ENCODE data around the gene NR0B2. TPM values are rescaled to one million over a fixed set of nuclear protein-coding genes. Genes with fewer than 3 reads are reported as not detected.

NR0B2 gene
- total and polyA plus RNA-seq, 10 of the 15 experiments (the other 5 are each of a cell fraction or from before 2014, with no cell fraction given): not detected

DNA sequence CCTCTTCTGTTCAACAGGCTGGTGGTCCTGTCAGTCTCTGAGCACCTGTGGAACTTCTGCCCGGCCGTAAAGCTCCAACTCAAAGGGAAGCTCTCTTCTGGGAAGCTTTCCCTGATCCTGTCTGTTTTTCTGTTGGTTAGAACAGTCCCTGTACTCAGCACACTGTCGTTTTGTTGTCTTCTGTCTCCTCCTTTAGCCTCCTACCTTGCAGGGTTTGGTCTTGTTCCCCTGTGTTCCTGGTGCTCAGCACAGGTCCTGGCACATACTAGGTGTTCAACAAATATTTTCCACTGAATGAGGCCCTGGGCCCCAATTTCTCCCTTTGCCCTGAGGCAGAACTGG lies 46.8 kb upstream of the NR0B2 start (continued):
- TF ChIP-seq BCL3 (IDR thresholded peaks at IDR 0.05; ENCODE audit: borderline replicate concordance, insufficient read depth, low read depth, low read length, poor library complexity, severe bottlenecking): no peak

- no peaks in the 10 kb centered on the region for H3K36me3 ChIP-seq (ENCODE audit: control insufficient read depth in 2 of 2, insufficient read depth in 2 of 2, low read length in 1 of 2)
- intact Hi-C loops (cut with micrococcal nuclease; ENCODE audit: unreplicated experiment): no loop called here
These were observed 46.2 kb upstream of the NR0B2 start, which contains the start of gene KDF1 for GRCh38 chr1:26959722-26960624. TSS of gene KDF1 (minus strand) at chr1:26960468. CDS start at chr1:26952380, 8,088 bp downstream.

More at GRCh38 chr1:26959722-26960624, 46.2 kb upstream of the NR0B2 start, which contains the start of gene KDF1:
- POLR2A ChIA-PET: no interaction called here
- H3K4me1 ChIP-seq (ENCODE audit: control insufficient read depth, insufficient read depth, low read length): no peaks in the 10 kb centered on the region
- no peaks in the 10 kb centered on the region for H4K20me1 ChIP-seq (ENCODE audit: control insufficient read depth, insufficient read depth)
- RAD21 ChIA-PET (ENCODE audit: unreplicated experiment): no interaction called here
- peak within 1 kb of the TSS; percentile 61 for H2AFZ ChIP-seq (ENCODE audit: control insufficient read depth, low read depth, low read length)
- peaks cover 6 to 7% of the 10 kb centered on the region in 2 experiments for H3K27me3 ChIP-seq (replicated peaks in 1 of 2; ENCODE audit: control insufficient read depth in 2 of 2, insufficient read depth in 2 of 2, low read length in 1 of 2)
- H3K4me3 ChIP-seq: peak within 1 kb of the TSS; percentile 50; the same call in 1 of the 2 replicates
- no peak within 1 kb of the TSS for H3K27ac ChIP-seq (ENCODE audit: control insufficient read depth, insufficient read depth)
- DNase-seq (ENCODE audit: low read depth, low spot score) (no peak), FAIRE-seq (no peak), ATAC-seq (peak; percentile 46; the same call in 2 of the 3 replicates)
- TF ChIP-seq IRF4 (IDR thresholded peaks at IDR 0.05; ENCODE audit: low read depth, low read length): no peak
- no peak for TF ChIP-seq RCOR1 (conservative IDR thresholded peaks at IDR 0.05; ENCODE audit: low read depth, low read length)
- no peak for TF ChIP-seq JUNB (IDR thresholded peaks at IDR 0.05)
- TF ChIP-seq TCF3 (IDR thresholded peaks at IDR 0.05; ENCODE audit: borderline replicate concordance, insufficient read depth, low read depth, low read length): 0 out of 2 replicates have a peak, but pooled peaks have one; percentile 51
- no peak for TF ChIP-seq BACH1 (IDR thresholded peaks at IDR 0.05; ENCODE audit: borderline replicate concordance)
- TF ChIP-seq, protein P1, sequence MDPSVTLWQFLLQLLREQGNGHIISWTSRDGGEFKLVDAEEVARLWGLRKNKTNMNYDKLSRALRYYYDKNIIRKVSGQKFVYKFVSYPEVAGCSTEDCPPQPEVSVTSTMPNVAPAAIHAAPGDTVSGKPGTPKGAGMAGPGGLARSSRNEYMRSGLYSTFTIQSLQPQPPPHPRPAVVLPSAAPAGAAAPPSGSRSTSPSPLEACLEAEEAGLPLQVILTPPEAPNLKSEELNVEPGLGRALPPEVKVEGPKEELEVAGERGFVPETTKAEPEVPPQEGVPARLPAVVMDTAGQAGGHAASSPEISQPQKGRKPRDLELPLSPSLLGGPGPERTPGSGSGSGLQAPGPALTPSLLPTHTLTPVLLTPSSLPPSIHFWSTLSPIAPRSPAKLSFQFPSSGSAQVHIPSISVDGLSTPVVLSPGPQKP (IDR thresholded peaks at IDR 0.05; ENCODE audit: low read depth, low read length): no peak
- no peak for TF ChIP-seq NFYB (IDR thresholded peaks at IDR 0.05; ENCODE audit: insufficient read depth, low read depth, low read length)
- TF ChIP-seq FOXM1 (IDR thresholded peaks at IDR 0.05; ENCODE audit: low read depth, low read length): no peak
- TF ChIP-seq SUPT20H (IDR thresholded peaks at IDR 0.05; ENCODE audit: borderline replicate concordance, control insufficient read depth, low read depth, low read length): no peak
- TF ChIP-seq CTCF (IDR thresholded peaks at IDR 0.05 in 2 of 3, conservative IDR thresholded peaks at IDR 0.05 in 1 of 3; ENCODE audit: control insufficient read depth in 2 of 3, extremely low read depth in 1 of 3, insufficient read depth in 1 of 3, low read depth in 3 of 3, low read length in 3 of 3): peak in 2 of 3 experiments; percentile 2 to 16; a peak in 1 of 6 replicates
- no peak for TF ChIP-seq ATF2 (IDR thresholded peaks at IDR 0.05; ENCODE audit: low read length)
- TF ChIP-seq, protein P2, sequence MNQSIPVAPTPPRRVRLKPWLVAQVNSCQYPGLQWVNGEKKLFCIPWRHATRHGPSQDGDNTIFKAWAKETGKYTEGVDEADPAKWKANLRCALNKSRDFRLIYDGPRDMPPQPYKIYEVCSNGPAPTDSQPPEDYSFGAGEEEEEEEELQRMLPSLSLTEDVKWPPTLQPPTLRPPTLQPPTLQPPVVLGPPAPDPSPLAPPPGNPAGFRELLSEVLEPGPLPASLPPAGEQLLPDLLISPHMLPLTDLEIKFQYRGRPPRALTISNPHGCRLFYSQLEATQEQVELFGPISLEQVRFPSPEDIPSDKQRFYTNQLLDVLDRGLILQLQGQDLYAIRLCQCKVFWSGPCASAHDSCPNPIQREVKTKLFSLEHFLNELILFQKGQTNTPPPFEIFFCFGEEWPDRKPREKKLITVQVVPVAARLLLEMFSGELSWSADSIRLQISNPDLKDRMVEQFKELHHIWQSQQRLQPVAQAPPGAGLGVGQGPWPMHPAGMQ (IDR thresholded peaks at IDR 0.05; ENCODE audit: borderline replicate concordance): no peak
- CTCF ChIA-PET: no interaction called here
- 2% methylated on average over 55 of the region's 86 CpGs for WGBS (ENCODE audit: insufficient coverage, insufficient replicate concordance, low lambda C conversion rate, missing lambda C conversion rate)
- H3K79me2 ChIP-seq (ENCODE audit: control insufficient read depth, insufficient read depth, low read length): no peaks in the 10 kb centered on the region
- H3K4me2 ChIP-seq (ENCODE audit: control insufficient read depth, insufficient read depth): peak within 1 kb of the TSS; percentile 72; the same call in 1 of the 2 replicates
- H3K9me3 ChIP-seq (replicated peaks; ENCODE audit: control insufficient read depth, insufficient read depth, low read length): no peaks in the 10 kb centered on the region; the same call in 2 of the 3 replicates
- H3K9ac ChIP-seq (ENCODE audit: control insufficient read depth, insufficient read depth, low read length): no peak within 1 kb of the TSS
- SMC1A ChIA-PET (ENCODE audit: uncharacterized antibody, unreplicated experiment): no interaction called here
- in situ Hi-C loops (cut with MboI): no loop called here
- BruUV-seq (replicated peaks): no TSS peak
